Measurements from ENCODE around the gene HNRNPF.

HNRNPF gene

DNA sequence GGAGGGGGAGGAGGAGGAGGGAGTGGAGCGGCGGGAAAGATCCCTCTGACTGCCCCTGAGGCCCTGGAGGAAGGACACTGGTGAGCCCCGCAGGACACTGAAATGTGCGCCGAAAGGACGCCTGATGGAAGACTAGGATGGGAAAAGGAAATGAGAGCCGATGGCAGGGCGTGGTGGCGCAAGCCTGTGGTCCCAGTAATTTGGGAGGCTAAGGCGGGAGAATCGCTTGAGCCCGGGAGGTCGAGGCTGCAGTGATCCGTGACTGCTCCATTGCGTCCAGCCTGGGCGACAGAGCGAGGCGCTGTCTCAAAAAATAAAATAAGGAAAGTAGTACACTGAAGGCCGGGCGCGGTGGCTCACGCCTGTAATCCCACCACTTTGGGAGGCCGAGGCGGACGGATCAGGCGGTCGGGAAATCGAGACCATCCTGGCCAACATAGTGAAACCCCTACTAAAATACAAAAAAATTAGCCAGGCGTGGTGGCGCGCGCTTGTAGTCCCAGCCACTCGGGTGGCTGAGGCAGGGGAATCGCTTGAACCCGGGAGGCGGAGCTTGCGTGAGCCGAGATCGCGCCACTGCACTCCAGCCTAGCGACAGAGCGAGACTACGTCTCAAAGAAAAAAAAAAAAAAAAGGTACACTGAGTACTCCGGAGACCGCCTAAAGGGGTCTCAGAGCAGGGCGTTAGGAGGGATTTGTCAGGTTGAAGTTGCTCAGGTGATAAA is 561 bp upstream of the HNRNPF start:
- peak overlapping the region; percentile 61 for H3K4me3 ChIP-seq (ENCODE audit: low read depth, low read length)
- TF ChIP-seq CTCF (IDR thresholded peaks at IDR 0.05; ENCODE audit: low read depth, low read length): no peak
- no peak for DNase-seq (ENCODE audit: low read depth, low spot score)
- in situ Hi-C loops (cut with HindIII; ENCODE audit: low sequenced_read_pairs): no loop called here

GRCh38 chr10:43408331-43408709 is 666 bp downstream of the HNRNPF start:
- no peak for TF ChIP-seq CTCF (IDR thresholded peaks at IDR 0.05; ENCODE audit: low read depth, low read length)
- DNase-seq (ENCODE audit: low read depth, low spot score): no peak
- peak overlapping the region; percentile 70 for H3K4me3 ChIP-seq (ENCODE audit: low read depth, low read length)
- in situ Hi-C loops (cut with HindIII; ENCODE audit: low sequenced_read_pairs): no loop called here

- DNase-seq (ENCODE audit: low read depth, low spot score): peak; percentile 89
- peak; percentile 41 for TF ChIP-seq CTCF (IDR thresholded peaks at IDR 0.05; ENCODE audit: low read depth, low read length)
- in situ Hi-C loops (cut with HindIII; ENCODE audit: low sequenced_read_pairs): no loop called here
- peak overlapping the region; percentile 70 for H3K4me3 ChIP-seq (ENCODE audit: low read depth, low read length)
Measured at GRCh38 chr10:43407576-43408330, 1.2 kb downstream of the HNRNPF start.

DNA sequence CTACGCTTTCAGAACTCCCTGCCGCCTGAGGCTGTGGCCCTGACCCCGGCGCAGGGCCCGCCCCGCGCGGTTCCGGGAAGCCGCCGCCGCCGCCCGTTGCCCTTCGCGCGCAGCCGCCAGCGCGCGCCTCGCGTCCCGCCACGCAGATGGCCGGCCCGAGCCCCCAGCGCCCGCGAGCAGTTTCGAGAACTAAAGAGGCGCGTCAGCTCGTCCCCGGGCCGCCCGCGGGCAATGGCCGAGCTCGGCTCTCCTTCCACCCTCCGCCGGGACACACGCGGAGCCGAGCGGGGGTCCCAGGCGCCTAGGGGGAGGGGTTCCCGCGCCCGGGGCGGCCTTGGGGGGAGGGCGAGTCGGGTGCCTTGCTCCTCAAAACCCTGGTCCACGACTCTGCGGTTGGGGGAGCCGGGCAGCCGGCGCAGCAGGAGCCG is 1.8 kb downstream of the HNRNPF start:
- peak overlapping the region; percentile 70 for H3K4me3 ChIP-seq (ENCODE audit: low read depth, low read length)
- TF ChIP-seq CTCF (IDR thresholded peaks at IDR 0.05; ENCODE audit: low read depth, low read length): no peak
- peak; percentile 37 for DNase-seq (ENCODE audit: low read depth, low spot score)
- in situ Hi-C loops (cut with HindIII; ENCODE audit: low sequenced_read_pairs): no loop called here

DNA sequence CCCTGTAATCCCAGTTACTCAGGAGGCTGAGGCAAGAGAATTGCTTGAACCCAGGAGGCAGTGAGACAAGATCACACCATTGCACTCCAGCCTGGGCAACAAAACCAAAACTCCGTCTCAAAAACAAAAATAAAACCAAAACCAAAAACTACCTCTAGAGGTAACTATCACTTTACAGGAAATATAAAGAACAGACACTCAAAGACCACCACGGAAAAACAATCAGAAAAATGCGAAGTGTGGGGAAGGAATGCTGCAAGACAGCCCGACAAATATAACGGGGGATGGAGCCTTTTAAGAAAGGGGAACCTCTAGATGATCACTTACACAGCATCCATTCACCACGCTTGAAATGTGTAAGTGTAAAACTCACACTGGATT is 4.3 kb downstream of the HNRNPF start:
- in situ Hi-C loops (cut with HindIII; ENCODE audit: low sequenced_read_pairs): no loop called here
- H3K4me3 ChIP-seq (ENCODE audit: low read depth, low read length): no peak overlapping the region
- TF ChIP-seq CTCF (IDR thresholded peaks at IDR 0.05; ENCODE audit: low read depth, low read length): no peak
- no peak for DNase-seq (ENCODE audit: low read depth, low spot score)

DNA sequence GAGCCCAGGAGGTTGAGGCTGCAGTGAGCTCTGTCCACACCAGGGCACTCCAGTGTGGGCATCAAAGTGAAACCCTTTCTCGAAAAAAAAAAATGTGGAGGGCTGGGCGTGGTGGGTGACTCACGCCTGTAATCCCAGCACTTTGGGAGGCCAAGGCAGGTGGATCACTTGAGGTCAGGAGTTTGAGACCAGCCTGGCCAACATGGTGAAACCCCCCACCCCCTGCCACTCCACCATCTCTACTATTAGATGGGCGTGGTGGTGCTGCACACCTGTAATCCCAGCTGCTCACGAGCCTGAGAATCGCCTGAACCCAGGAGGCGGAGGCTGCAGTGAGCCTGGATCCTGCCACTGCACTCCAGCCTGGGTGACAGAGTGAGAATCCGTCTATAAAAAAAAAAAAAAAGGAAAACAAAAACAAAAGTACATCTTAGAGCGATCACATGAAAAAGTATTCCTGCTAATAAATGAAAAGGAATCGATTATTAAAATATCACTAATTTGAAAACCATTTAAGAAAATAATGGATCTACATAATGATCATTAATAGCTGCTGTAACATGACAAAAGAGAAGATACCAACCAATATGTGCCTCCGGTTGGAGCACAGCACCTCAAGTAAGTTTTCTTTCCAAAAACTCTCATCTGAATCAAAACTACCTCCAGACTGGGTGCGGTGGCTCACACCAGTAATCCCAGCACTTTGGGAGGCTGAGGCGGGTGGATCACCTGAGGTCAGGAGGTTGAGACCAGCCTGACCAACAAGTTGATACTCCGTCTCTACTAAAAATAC is 4.9 kb downstream of the HNRNPF start:
- no peak overlapping the region for H3K4me3 ChIP-seq (ENCODE audit: low read depth, low read length)
- no peak for DNase-seq (ENCODE audit: low read depth, low spot score)
- in situ Hi-C loops (cut with HindIII; ENCODE audit: low sequenced_read_pairs): no loop called here
- no peak for TF ChIP-seq CTCF (IDR thresholded peaks at IDR 0.05; ENCODE audit: low read depth, low read length)
